ENCODE results near the gene SSTR4.

DNA sequence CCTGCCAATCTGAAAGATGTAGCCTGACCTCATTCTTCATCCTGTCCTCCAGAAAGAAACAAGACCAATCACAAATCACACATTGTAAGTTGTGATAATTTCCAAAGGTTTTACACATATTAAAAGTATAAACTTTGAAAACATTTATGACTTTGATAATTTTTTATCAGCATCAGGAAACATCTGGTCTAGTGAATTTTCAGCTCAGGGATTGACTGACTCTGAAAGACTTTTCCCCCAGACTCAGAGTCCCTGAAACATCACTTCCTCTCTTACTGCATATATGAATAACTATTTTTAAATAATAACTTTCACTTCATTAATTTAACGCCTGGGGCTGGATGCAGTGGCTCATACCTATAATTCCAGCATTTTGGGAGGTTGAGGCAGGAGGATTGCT, 48.5 kb upstream of the SSTR4 start:
- TF ChIP-seq, protein P1, sequence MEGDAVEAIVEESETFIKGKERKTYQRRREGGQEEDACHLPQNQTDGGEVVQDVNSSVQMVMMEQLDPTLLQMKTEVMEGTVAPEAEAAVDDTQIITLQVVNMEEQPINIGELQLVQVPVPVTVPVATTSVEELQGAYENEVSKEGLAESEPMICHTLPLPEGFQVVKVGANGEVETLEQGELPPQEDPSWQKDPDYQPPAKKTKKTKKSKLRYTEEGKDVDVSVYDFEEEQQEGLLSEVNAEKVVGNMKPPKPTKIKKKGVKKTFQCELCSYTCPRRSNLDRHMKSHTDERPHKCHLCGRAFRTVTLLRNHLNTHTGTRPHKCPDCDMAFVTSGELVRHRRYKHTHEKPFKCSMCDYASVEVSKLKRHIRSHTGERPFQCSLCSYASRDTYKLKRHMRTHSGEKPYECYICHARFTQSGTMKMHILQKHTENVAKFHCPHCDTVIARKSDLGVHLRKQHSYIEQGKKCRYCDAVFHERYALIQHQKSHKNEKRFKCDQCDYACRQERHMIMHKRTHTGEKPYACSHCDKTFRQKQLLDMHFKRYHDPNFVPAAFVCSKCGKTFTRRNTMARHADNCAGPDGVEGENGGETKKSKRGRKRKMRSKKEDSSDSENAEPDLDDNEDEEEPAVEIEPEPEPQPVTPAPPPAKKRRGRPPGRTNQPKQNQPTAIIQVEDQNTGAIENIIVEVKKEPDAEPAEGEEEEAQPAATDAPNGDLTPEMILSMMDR (IDR thresholded peaks at IDR 0.05): no peak
- TF ChIP-seq POLR2A (IDR thresholded peaks at IDR 0.05): no peak
- TF ChIP-seq POLR2AphosphoS5 (IDR thresholded peaks at IDR 0.05): no peak

All from upper lobe of left lung (tissue), 4 donors.